NK-92 (cell line): ENCODE results near the gene RDX.

Experiments used
- DNase-seq: peaks from one replicate; lab custom pipeline; 2025; ENCODE audit not compliant: unreplicated experiment; lab: John Stamatoyannopoulos, UW

The RDX gene

DNA sequence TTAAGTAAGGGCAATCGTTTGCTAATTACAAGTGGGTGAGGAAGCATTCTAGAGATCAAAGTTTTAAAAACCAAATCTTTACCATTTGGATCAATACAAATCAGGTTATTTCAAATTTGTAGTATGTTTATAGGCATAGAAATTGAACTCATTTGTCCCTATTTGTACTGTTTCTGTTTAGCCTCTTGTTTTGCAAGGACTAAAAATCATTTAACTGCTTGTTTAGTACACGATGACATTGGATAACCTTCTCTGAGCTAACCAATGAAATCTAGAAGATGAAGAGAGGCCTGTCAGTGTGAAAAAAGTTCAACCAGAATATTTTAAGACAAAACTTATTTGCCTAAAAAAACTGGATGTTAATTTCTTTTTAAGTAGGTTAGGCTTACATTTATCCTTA is 163.3 kb downstream of the RDX start:
- DNase-seq = no peak

DNA sequence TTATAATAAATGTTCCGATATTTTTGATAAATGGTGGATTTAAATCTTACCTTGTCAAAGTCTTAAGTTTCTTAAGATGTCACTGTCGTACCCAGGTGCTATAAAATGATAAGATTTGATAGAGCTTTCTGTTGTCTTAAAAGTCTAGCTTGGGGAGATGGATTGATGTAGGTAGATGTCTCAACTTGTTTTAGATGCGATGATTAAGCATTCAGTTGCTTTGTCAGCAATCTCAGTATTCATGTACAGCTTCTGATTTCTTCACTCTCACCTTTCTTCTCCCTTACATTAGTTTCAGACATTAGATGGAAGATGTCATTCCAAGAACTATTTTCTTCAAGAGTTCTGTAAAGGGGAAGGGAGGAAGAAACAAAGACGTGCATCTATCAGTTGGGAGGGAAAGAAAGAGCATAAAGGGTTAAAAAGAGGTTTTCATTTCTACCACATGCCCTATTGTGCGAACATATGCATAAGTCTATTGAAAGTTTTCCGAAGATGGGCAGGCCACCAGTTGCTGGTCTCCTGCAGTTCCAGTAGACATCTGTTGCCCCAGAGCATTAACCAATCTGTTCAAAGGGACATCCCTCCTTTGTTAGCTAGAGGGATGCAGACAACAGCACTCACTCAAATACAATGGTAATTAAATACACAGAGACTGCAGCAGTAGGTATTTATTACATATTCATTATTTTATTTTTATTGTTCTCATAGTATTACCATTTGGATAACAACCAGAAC is 164.9 kb downstream of the RDX start:
- DNase-seq = no peak

DNA sequence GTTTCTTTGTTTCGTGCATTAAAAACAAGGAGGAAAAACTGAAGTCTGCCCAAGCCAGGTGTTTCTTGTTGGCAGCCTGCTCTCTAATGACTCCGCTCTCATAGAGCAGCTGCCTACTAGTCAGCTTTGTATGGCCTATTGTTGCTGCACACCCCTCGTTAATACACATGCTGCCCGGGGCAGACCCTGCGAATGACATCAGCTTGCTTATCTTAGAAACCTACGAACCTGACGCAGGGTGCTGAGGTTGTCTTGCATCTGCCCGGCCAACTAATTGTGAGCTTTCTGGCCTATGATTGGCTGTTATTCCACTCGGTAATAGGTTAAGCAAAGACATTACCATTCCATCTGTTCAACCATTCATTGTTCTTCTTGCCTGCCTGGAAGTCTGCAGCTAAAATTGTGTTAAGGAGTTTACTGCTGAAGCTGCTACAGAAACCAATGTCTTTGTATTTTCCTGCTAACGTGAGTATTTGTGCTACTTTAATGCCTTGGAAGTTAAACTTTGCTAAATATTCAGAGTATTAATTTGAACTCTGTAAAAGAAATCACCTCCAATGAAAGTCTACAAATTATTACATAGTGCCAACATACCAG is 165.7 kb downstream of the RDX start:
- no peak for DNase-seq

DNA sequence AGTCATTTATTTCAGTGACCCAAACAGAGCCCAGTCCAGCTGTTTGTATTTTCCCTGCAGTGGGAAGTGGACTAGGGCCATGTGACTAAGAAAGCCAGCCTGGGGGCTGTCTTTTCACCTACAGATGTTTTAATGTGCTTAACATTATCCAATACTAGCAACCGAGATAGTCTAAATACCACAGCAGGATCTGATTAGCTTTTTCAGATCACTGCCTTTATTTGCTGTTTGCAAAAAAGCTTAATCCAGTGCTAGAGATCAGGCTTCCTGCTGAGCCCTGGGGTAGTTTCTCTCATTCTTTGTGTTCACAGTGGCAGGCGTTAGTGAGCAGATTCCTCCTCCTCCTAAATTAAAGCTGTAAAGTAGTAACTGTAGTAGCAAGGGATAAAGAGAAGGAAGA is 168.3 kb downstream of the RDX start:
- no peak for DNase-seq

DNA sequence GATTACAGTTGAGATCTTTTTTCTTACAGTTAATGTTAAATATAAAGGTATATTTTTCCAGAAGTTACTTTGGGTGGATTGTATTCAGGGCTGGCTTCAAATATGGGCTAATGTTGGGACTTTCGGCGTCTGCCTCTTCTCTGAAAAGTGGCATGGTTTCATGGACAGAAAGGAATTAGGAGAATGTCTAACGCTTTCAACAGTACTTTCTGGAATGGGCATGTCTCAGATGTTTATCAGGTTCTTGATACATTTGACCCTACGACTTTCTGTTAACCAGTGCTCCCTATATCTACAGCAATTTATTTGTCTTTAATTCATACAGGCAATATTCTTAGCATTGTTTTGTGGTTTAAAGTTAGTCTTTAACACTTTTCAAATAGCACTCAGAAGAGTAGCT is 169.5 kb downstream of the RDX start:
- DNase-seq = no peak

DNA sequence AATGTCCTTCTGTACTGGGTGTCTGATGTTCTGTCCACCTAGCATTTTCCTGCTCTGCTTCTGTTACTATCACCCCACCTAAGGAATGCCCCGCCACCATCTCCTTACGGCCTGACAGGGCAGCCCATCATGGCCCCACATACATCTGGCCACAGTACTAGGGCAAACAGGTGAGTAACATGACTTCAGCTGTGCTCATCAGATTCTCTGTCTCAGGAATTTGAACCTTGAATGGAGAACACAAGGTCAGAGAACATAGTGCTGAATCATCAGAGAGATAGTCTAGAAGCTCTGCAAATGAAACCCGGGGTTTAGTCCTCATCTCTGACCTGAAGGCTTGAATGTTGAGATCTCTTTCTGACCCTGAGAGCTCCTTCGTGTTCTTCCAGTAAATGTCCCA is 170.8 kb downstream of the RDX start:
- DNase-seq = no peak
